T-helper 17 cell (primary cell): ENCODE measurements around the gene AGO3. TPM values are rescaled to one million over a fixed set of nuclear protein-coding genes. Genes with fewer than 3 reads are reported as not detected.
"Not testable (repeated sequence)": the region's sequence is repeated elsewhere in the genome, so short reads cannot be mapped to it uniquely, and the experiment has no call there.

Source experiments
- ATAC-seq: fragments of 150-1000 bp; cut with Tn5 transposase; 2 replicates; pipeline ENCODE4 v1.10.0; 2021; ENCODE audit warnings: mild to moderate bottlenecking, moderate library complexity
- DNase-seq, 3 donors: peaks; one replicate each; pipeline versions ENCODE4 v3.0.0 to v3.0.0-alpha.2; 2020 to 2021
- H3K9me3 ChIP-seq: one replicate; pipeline ENCODE4 v1.7.0; 2013; ENCODE audit warnings: low read length, mild to moderate bottlenecking; ENCODE audit not compliant: control insufficient read depth, poor library complexity, severe bottlenecking
- H3K27ac Mint-ChIP-seq: one replicate; pipeline ENCODE4 v1.8.0; 2022; ENCODE audit warnings: mild to moderate bottlenecking, moderate library complexity, mixed read lengths
- H3K27me3 Mint-ChIP-seq: one replicate; pipeline ENCODE4 v1.8.0; 2022; ENCODE audit warnings: mixed read lengths
- H3K36me3 Mint-ChIP-seq: one replicate; pipeline ENCODE4 v1.8.0; 2022; ENCODE audit warnings: low read depth, mixed read lengths
- H3K4me1 Mint-ChIP-seq: one replicate; pipeline ENCODE4 v1.8.0; 2022; ENCODE audit warnings: mild to moderate bottlenecking, mixed read lengths
- H3K4me3 Mint-ChIP-seq: one replicate; pipeline ENCODE4 v1.8.0; 2022; ENCODE audit warnings: mild to moderate bottlenecking, moderate library complexity, mixed read lengths
- total RNA-seq, 4 donors: library from RNA in 2 of 4; stranded (reverse) in 2 of 4; gene quantifications; one replicate each; pipeline ENCODE4 v1.2.3 and lab custom pipeline; 2022 to 2026

AGO3 gene
- total RNA-seq (10 to 100 TPM; 30.4 to 33.0 TPM), total RNA-seq (lab: John Stamatoyannopoulos, UW) (79.5 to 100 reads per million in 2 donors)

- H3K27me3 Mint-ChIP-seq, result no peaks in the 10 kb centered on the region
- peak within 1 kb of the TSS; percentile 95 for H3K27ac Mint-ChIP-seq
- peaks cover 14% of the 10 kb centered on the region for H3K4me1 Mint-ChIP-seq
- DNase-seq, result peak; percentile 79 to 82 (median 80)
- H3K9me3 ChIP-seq, result no peaks in the 10 kb centered on the region
- peak; percentile 87 for ATAC-seq
- peak within 1 kb of the TSS; percentile 93 for H3K4me3 Mint-ChIP-seq
- no peaks in the 10 kb centered on the region for H3K36me3 Mint-ChIP-seq
These were observed at the start of gene AGO3 for GRCh38 chr1:35930593-35931445. AGO3 (plus strand) TSS chr1:35931105; CDS start chr1:35931427, 322 bp downstream.

GRCh38 chr1:35881850-35882273, 49.0 kb upstream of the AGO3 start:
- Mint-ChIP-seq H3K36me3 (no peaks in the 10 kb centered on the region), H3K27ac (no peak overlapping the region)

GRCh38 chr1:35882586-35882944, 48.3 kb upstream of the AGO3 start:
- Mint-ChIP-seq H3K4me1 (peaks cover 33% of the 10 kb centered on the region), H3K36me3 (no peaks in the 10 kb centered on the region), H3K4me3 (peak overlapping the region; percentile 96), H3K27me3 (no peaks in the 10 kb centered on the region), H3K27ac (peak overlapping the region; percentile 39)
- no peaks in the 10 kb centered on the region for H3K9me3 ChIP-seq
- DNase-seq, result no peak
- no peak for ATAC-seq

More at GRCh38 chr1:35881850-35882273, 49.0 kb upstream of the AGO3 start:
- no peak for ATAC-seq
- Mint-ChIP-seq H3K4me1 (peaks cover 27% of the 10 kb centered on the region), H3K27me3 (no peaks in the 10 kb centered on the region), H3K4me3 (no peak overlapping the region)
- no peak for DNase-seq
- no peaks in the 10 kb centered on the region for H3K9me3 ChIP-seq

- ATAC-seq (peak; percentile 99), DNase-seq (peak; percentile 97 to 99 (median 99))
- peaks cover 36% of the 10 kb centered on the region for H3K4me1 Mint-ChIP-seq
- H3K27me3 Mint-ChIP-seq, result no peaks in the 10 kb centered on the region
- no peaks in the 10 kb centered on the region for H3K36me3 Mint-ChIP-seq
- peak within 1 kb of the TSS; percentile 96 for H3K4me3 Mint-ChIP-seq
- no peaks in the 10 kb centered on the region for H3K9me3 ChIP-seq
- H3K27ac Mint-ChIP-seq, result peak within 1 kb of the TSS; percentile 68
These were observed 47.8 kb upstream of the AGO3 start, which contains the start of gene AGO1 for GRCh38 chr1:35882945-35883634. AGO1 (plus strand) TSS chr1:35883209; CDS start chr1:35883422, 213 bp downstream.

- Mint-ChIP-seq H3K27ac (peak overlapping the region; percentile 68), H3K36me3 (peaks cover 3% of the 10 kb centered on the region), H3K4me1 (peaks cover 40% of the 10 kb centered on the region), H3K27me3 (no peaks in the 10 kb centered on the region), H3K4me3 (peak overlapping the region; percentile 96)
- ATAC-seq, result no peak
- DNase-seq, result peak; percentile 19 to 61 (median 55)
- no peaks in the 10 kb centered on the region for H3K9me3 ChIP-seq
These were observed 47.2 kb upstream of the AGO3 start for GRCh38 chr1:35883635-35884101.

- Mint-ChIP-seq H3K27me3 (no peaks in the 10 kb centered on the region), H3K4me1 (peaks cover 41% of the 10 kb centered on the region), H3K36me3 (peaks cover 5% of the 10 kb centered on the region), H3K27ac (no peak overlapping the region), H3K4me3 (peak overlapping the region; percentile 60)
- ATAC-seq (no peak), DNase-seq (no peak)
- no peaks in the 10 kb centered on the region for H3K9me3 ChIP-seq
These were observed 46.0 kb upstream of the AGO3 start for GRCh38 chr1:35884934-35885333.

GRCh38 chr1:35885961-35886558, 44.8 kb upstream of the AGO3 start:
- no peaks in the 10 kb centered on the region for H3K9me3 ChIP-seq
- no peak overlapping the region for H3K27ac Mint-ChIP-seq
- H3K4me3 Mint-ChIP-seq, result no peak overlapping the region
- H3K36me3 Mint-ChIP-seq, result peaks cover 9% of the 10 kb centered on the region
- DNase-seq, result no peak
- no peak for ATAC-seq
- H3K4me1 Mint-ChIP-seq, result peaks cover 44% of the 10 kb centered on the region
- no peaks in the 10 kb centered on the region for H3K27me3 Mint-ChIP-seq

GRCh38 chr1:35886577-35887431, 44.1 kb upstream of the AGO3 start:
- no peak for DNase-seq

GRCh38 chr1:35887508-35887907, 43.4 kb upstream of the AGO3 start:
- Mint-ChIP-seq H3K4me3 (no peak overlapping the region), H3K27ac (peak overlapping the region; percentile 86), H3K4me1 (peaks cover 38% of the 10 kb centered on the region), H3K27me3 (no peaks in the 10 kb centered on the region), H3K36me3 (peaks cover 10% of the 10 kb centered on the region)
- DNase-seq (no peak), ATAC-seq (no peak)
- no peaks in the 10 kb centered on the region for H3K9me3 ChIP-seq

More at GRCh38 chr1:35886577-35887431, 44.1 kb upstream of the AGO3 start:
- no peak for ATAC-seq
- no peaks in the 10 kb centered on the region for H3K9me3 ChIP-seq
- peaks cover 45% of the 10 kb centered on the region for H3K4me1 Mint-ChIP-seq
- peak overlapping the region; percentile 28 for H3K4me3 Mint-ChIP-seq
- no peaks in the 10 kb centered on the region for H3K27me3 Mint-ChIP-seq
- H3K27ac Mint-ChIP-seq, result peak overlapping the region; percentile 86
- H3K36me3 Mint-ChIP-seq, result peaks cover 10% of the 10 kb centered on the region

GRCh38 chr1:35888255-35888654, 42.6 kb upstream of the AGO3 start:
- no peak for DNase-seq
- H3K4me1 Mint-ChIP-seq, result peaks cover 36% of the 10 kb centered on the region
- no peak overlapping the region for H3K4me3 Mint-ChIP-seq
- H3K36me3 Mint-ChIP-seq, result peaks cover 10% of the 10 kb centered on the region
- no peaks in the 10 kb centered on the region for H3K27me3 Mint-ChIP-seq
- no peak overlapping the region for H3K27ac Mint-ChIP-seq
- H3K9me3 ChIP-seq, result no peaks in the 10 kb centered on the region
- no peak for ATAC-seq

GRCh38 chr1:35888981-35889380, 41.9 kb upstream of the AGO3 start:
- H3K27ac Mint-ChIP-seq, DNase-seq, H3K27me3 Mint-ChIP-seq, ATAC-seq, H3K4me3 Mint-ChIP-seq, H3K9me3 ChIP-seq: not testable (repeated sequence)
- Mint-ChIP-seq H3K36me3 (peaks cover 10% of the 10 kb centered on the region), H3K4me1 (peaks cover 33% of the 10 kb centered on the region)
